GM23338 (cell line): ENCODE measurements around the gene IQSEC3. TPM values are rescaled to one million over a fixed set of nuclear protein-coding genes. Genes with fewer than 3 reads are reported as not detected.
A peak's percentile ranks its signal among the peaks of the same experiment; 100 is the strongest.

Experiments used
- ATAC-seq: fragments of 200-7000 bp; cut with Tn5 transposase; 3 replicates; pipeline ENCODE4 v1.9.1; 2020
- DNase-seq: peaks from one replicate; pipeline ENCODE4 v3.0.0-alpha.2; 2015; ENCODE audit warnings: low spot score
- H2AFZ ChIP-seq: fragments of 200-600 bp; sonication (generic); 2 replicates; pipeline ENCODE4 v1.8.0; 2016; ENCODE audit warnings: antibody characterized with exemption, mild to moderate bottlenecking, moderate library complexity
- H3F3A ChIP-seq: fragments of 200-600 bp; sonication (generic); replicated peaks from 2 replicates; pipeline ENCODE4 v1.8.0; 2017; ENCODE audit warnings: antibody characterized with exemption, mixed run types, low read depth
- H3K27ac ChIP-seq: fragments of 200-600 bp; sonication (generic); 2 replicates; pipeline ENCODE4 v1.6.1; 2016; ENCODE audit warnings: low read depth
- H3K27me3 ChIP-seq: fragments of 200-600 bp; sonication (generic); 2 replicates; pipeline ENCODE4 v1.8.0; 2016; ENCODE audit warnings: mild to moderate bottlenecking, mixed run types, moderate library complexity; ENCODE audit not compliant: insufficient read depth
- H3K36me3 ChIP-seq: fragments of 200-600 bp; sonication (generic); 2 replicates; pipeline ENCODE4 v1.8.0; 2016; ENCODE audit warnings: mild to moderate bottlenecking; ENCODE audit not compliant: insufficient read depth
- H3K4me1 ChIP-seq: fragments of 200-600 bp; sonication (generic); 2 replicates; pipeline ENCODE4 v1.8.0; 2016; ENCODE audit warnings: mild to moderate bottlenecking, moderate library complexity; ENCODE audit not compliant: insufficient read depth
- H3K4me2 ChIP-seq: fragments of 200-600 bp; sonication (generic); 2 replicates; pipeline ENCODE4 v1.7.1; 2017; ENCODE audit warnings: mixed run types
- H3K4me3 ChIP-seq: fragments of 200-600 bp; sonication (generic); 2 replicates; pipeline ENCODE4 v1.6.1; 2016; ENCODE audit warnings: mixed run types
- H3K79me2 ChIP-seq: fragments of 200-600 bp; sonication (generic); replicated peaks from 2 replicates; pipeline ENCODE4 v1.8.0; 2017; ENCODE audit warnings: mild to moderate bottlenecking; ENCODE audit not compliant: insufficient read depth
- H3K9me2 ChIP-seq: fragments of 200-600 bp; sonication (generic); 2 replicates; pipeline ENCODE4 v1.8.0; 2017; ENCODE audit not compliant: insufficient read depth
- H4K20me1 ChIP-seq: fragments of 200-600 bp; sonication (generic); replicated peaks from 2 replicates; pipeline ENCODE4 v1.8.0; 2017; ENCODE audit warnings: mild to moderate bottlenecking; ENCODE audit not compliant: insufficient read depth
- H3K27ac Mint-ChIP-seq: 2 replicates; pipeline ENCODE4 v1.8.0; 2020; ENCODE audit warnings: inconsistent platforms, mild to moderate bottlenecking, moderate library complexity, mixed read lengths
- H3K27me3 Mint-ChIP-seq: 3 replicates; pipeline ENCODE4 v1.8.0; 2022; ENCODE audit warnings: low read depth, mild to moderate bottlenecking, moderate library complexity, mixed read lengths, inconsistent platforms; ENCODE audit not compliant: insufficient read depth, poor library complexity
- H3K36me3 Mint-ChIP-seq: 3 replicates; pipeline ENCODE4 v1.8.0; 2021; ENCODE audit warnings: low read depth, mild to moderate bottlenecking, inconsistent platforms, moderate library complexity, mixed read lengths
- H3K4me1 Mint-ChIP-seq: 3 replicates; pipeline ENCODE4 v1.8.0; 2020; ENCODE audit warnings: mild to moderate bottlenecking, inconsistent platforms, mixed read lengths
- H3K4me3 Mint-ChIP-seq: 3 replicates; pipeline ENCODE4 v1.8.0; 2021; ENCODE audit warnings: moderate library complexity, mild to moderate bottlenecking, inconsistent platforms, mixed read lengths
- H3K9me3 Mint-ChIP-seq: 3 replicates; pipeline ENCODE4 v1.8.0; 2020; ENCODE audit warnings: moderate library complexity, mild to moderate bottlenecking, inconsistent platforms, mixed read lengths
- CREB1 ChIP-seq: fragments of 250-450 bp; sonication (Bioruptor Pico); IDR thresholded peaks from 2 replicates; pipeline ENCODE4 v1.5.0; 2020; ENCODE audit warnings: low read depth, mild to moderate bottlenecking, moderate library complexity
- EZH2 ChIP-seq: fragments of 200-600 bp; sonication (generic); IDR thresholded peaks from one replicate; pipeline ENCODE4 v1.8.0; 2017; ENCODE audit warnings: antibody characterized with exemption, mild to moderate bottlenecking, low read depth; ENCODE audit not compliant: unreplicated experiment
- EZH2phosphoT487 ChIP-seq: fragments of 200-600 bp; sonication (generic); IDR thresholded peaks from one replicate; pipeline ENCODE4 v1.8.1; 2018; ENCODE audit warnings: antibody characterized with exemption; ENCODE audit not compliant: unreplicated experiment
- JUNB ChIP-seq: IDR thresholded peaks from one replicate; pipeline ENCODE4 v1.6.1; 2016; ENCODE audit warnings: antibody characterized with exemption; ENCODE audit not compliant: unreplicated experiment
- NANOG ChIP-seq: IDR thresholded peaks from 2 replicates; pipeline ENCODE4 v1.6.1; 2016; ENCODE audit warnings: antibody characterized with exemption, borderline replicate concordance
- POLR2AphosphoS5 ChIP-seq: IDR thresholded peaks from 2 replicates; pipeline ENCODE4 v1.6.1; 2016; ENCODE audit warnings: antibody characterized with exemption, low read depth
- ZNF331 ChIP-seq: fragments of 250-450 bp; sonication (Bioruptor Pico); IDR thresholded peaks from 2 replicates; pipeline ENCODE4 v1.5.0; 2020; ENCODE audit warnings: low read depth, mild to moderate bottlenecking, moderate library complexity
- polyA plus RNA-seq: library from polyadenylated mRNA; unstranded; fragments of >200 nt; fragmentation: Nextera tagmentation; extraction: Ambion mirVana; gene quantifications from 2 replicates; pipeline ENCODE4 v1.2.1, GENCODE V29; 2016
- total RNA-seq: library from RNA; depleted of rRNA; stranded (reverse); fragments of >200 nt; shearing (Covaris generic); gene quantifications from 2 replicates; pipeline ENCODE4 v1.2.3, GENCODE V29; 2014
- TF ChIP-seq, protein P1 (sequence below): fragments of 250-450 bp; sonication (Bioruptor Pico); IDR thresholded peaks from 2 replicates; pipeline ENCODE4 v1.5.0; 2020; ENCODE audit warnings: mild to moderate bottlenecking, moderate library complexity
- TF ChIP-seq, protein P2 (sequence below): IDR thresholded peaks from 2 replicates; pipeline ENCODE4 v1.6.1; 2016; ENCODE audit warnings: antibody characterized with exemption
- TF ChIP-seq, protein P3 (sequence below): IDR thresholded peaks from one replicate; pipeline ENCODE4 v1.6.1; 2018; ENCODE audit warnings: antibody characterized with exemption; ENCODE audit not compliant: unreplicated experiment
- TF ChIP-seq, protein P4 (sequence below), 2 experiments: fragments of 200-600 bp in 1 of 2; sonication (generic) in 1 of 2; conservative IDR thresholded peaks; 2 replicates each; pipeline versions ENCODE4 v1.5.1 to v1.6.1; 2016 to 2017; ENCODE audit warnings: antibody characterized with exemption in 2 of 2, low read depth in 2 of 2, mild to moderate bottlenecking in 2 of 2, moderate library complexity in 1 of 2

IQSEC3 gene
- total and polyA plus RNA-seq, 2 experiments from 2014 or later, result 2.1 to 3.6 TPM

DNA sequence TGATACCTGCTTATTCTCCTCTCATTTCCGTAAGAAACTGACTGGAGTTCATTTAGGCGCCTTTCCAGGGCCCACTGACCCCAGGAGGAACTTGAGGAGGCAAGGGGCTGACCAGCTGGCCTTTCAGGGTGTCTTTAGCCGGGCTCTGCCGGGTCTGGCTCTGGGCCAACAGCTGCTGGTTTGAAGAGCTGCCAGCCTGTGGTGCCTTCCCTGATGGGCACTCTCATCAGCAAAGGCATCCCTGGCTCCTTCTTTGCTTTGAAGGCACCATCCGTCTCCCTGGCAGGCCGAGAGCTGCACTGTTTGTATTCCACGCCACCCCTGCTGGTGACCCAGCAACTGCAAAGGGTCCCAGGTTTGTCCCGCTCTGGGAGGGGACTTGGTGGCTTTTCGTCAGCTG, 42.0 kb downstream of the IQSEC3 start (continued):
- TF ChIP-seq, protein P1, sequence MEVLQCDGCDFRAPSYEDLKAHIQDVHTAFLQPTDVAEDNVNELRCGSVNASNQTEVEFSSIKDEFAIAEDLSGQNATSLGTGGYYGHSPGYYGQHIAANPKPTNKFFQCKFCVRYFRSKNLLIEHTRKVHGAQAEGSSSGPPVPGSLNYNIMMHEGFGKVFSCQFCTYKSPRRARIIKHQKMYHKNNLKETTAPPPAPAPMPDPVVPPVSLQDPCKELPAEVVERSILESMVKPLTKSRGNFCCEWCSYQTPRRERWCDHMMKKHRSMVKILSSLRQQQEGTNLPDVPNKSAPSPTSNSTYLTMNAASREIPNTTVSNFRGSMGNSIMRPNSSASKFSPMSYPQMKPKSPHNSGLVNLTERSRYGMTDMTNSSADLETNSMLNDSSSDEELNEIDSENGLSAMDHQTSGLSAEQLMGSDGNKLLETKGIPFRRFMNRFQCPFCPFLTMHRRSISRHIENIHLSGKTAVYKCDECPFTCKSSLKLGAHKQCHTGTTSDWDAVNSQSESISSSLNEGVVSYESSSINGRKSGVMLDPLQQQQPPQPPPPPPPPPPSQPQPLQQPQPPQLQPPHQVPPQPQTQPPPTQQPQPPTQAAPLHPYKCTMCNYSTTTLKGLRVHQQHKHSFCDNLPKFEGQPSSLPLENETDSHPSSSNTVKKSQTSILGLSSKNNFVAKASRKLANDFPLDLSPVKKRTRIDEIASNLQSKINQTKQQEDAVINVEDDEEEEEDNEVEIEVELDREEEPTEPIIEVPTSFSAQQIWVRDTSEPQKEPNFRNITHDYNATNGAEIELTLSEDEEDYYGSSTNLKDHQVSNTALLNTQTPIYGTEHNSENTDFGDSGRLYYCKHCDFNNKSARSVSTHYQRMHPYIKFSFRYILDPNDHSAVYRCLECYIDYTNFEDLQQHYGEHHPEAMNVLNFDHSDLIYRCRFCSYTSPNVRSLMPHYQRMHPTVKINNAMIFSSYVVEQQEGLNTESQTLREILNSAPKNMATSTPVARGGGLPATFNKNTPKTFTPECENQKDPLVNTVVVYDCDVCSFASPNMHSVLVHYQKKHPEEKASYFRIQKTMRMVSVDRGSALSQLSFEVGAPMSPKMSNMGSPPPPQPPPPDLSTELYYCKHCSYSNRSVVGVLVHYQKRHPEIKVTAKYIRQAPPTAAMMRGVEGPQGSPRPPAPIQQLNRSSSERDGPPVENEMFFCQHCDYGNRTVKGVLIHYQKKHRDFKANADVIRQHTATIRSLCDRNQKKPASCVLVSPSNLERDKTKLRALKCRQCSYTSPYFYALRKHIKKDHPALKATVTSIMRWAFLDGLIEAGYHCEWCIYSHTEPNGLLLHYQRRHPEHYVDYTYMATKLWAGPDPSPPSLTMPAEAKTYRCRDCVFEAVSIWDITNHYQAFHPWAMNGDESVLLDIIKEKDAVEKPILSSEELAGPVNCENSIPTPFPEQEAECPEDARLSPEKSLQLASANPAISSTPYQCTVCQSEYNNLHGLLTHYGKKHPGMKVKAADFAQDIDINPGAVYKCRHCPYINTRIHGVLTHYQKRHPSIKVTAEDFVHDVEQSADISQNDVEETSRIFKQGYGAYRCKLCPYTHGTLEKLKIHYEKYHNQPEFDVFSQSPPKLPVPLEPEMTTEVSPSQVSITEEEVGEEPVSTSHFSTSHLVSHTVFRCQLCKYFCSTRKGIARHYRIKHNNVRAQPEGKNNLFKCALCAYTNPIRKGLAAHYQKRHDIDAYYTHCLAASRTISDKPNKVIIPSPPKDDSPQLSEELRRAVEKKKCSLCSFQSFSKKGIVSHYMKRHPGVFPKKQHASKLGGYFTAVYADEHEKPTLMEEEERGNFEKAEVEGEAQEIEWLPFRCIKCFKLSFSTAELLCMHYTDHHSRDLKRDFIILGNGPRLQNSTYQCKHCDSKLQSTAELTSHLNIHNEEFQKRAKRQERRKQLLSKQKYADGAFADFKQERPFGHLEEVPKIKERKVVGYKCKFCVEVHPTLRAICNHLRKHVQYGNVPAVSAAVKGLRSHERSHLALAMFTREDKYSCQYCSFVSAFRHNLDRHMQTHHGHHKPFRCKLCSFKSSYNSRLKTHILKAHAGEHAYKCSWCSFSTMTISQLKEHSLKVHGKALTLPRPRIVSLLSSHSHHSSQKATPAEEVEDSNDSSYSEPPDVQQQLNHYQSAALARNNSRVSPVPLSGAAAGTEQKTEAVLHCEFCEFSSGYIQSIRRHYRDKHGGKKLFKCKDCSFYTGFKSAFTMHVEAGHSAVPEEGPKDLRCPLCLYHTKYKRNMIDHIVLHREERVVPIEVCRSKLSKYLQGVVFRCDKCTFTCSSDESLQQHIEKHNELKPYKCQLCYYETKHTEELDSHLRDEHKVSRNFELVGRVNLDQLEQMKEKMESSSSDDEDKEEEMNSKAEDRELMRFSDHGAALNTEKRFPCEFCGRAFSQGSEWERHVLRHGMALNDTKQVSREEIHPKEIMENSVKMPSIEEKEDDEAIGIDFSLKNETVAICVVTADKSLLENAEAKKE (CRISPR knock-in tag), result no peak

DNA sequence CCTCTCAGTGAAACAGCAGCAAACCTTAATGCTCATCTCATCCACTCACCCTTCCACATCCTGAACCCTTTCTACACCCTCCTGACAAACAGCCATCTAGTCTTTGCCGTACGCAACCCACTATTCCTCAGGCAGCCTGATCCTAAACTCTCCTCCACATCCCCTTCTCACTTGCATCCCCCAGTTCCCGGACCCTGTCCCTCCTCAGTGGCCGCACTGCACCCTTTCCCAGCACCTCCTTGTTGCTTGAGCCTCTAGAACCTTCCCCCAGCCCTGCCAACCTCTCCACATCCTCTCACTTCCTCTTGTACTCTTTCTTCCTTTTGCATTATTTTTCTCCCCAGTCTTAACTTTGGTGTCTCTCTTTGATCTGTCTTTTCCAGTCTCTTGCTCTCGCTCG, 42.9 kb downstream of the IQSEC3 start:
- ATAC-seq, result no peak
- Histone ChIP-seq H2AFZ (peak overlapping the region; percentile 73), H3K4me3 (peak overlapping the region; percentile 14; the same call in 1 of the 2 replicates), H3K79me2 (no peaks in the 10 kb centered on the region), H3K4me2 (peak overlapping the region; percentile 72), H3K27me3 (0 out of 2 replicates have a peak, but pooled peaks cover under 1% of the 10 kb centered on the region), H3K36me3 (no peaks in the 10 kb centered on the region), H4K20me1 (no peaks in the 10 kb centered on the region), H3K27ac (peak overlapping the region; percentile 91), H3F3A (peaks cover 12% of the 10 kb centered on the region; the same call in 1 of the 2 replicates), H3K4me1 (peaks cover 46% of the 10 kb centered on the region), H3K9me2 (no peaks in the 10 kb centered on the region)
- Mint-ChIP-seq H3K4me3 (no peak overlapping the region; the same call in 2 of the 3 replicates), H3K27ac (peak overlapping the region; percentile 66), H3K36me3 (no peaks in the 10 kb centered on the region), H3K27me3 (peaks cover 10% of the 10 kb centered on the region), H3K4me1 (peaks cover 60% of the 10 kb centered on the region), H3K9me3 (no peaks in the 10 kb centered on the region)
- no peak for DNase-seq
- TF ChIP-seq EZH2 (no peak), JUNB (no peak), CREB1 (CRISPR knock-in tag) (no peak), NANOG (no peak), EZH2phosphoT487 (no peak), POLR2AphosphoS5 (no peak), ZNF331 (no peak)
- TF ChIP-seq, protein P2, sequence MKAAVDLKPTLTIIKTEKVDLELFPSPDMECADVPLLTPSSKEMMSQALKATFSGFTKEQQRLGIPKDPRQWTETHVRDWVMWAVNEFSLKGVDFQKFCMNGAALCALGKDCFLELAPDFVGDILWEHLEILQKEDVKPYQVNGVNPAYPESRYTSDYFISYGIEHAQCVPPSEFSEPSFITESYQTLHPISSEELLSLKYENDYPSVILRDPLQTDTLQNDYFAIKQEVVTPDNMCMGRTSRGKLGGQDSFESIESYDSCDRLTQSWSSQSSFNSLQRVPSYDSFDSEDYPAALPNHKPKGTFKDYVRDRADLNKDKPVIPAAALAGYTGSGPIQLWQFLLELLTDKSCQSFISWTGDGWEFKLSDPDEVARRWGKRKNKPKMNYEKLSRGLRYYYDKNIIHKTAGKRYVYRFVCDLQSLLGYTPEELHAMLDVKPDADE, result no peak
- TF ChIP-seq, protein P3, sequence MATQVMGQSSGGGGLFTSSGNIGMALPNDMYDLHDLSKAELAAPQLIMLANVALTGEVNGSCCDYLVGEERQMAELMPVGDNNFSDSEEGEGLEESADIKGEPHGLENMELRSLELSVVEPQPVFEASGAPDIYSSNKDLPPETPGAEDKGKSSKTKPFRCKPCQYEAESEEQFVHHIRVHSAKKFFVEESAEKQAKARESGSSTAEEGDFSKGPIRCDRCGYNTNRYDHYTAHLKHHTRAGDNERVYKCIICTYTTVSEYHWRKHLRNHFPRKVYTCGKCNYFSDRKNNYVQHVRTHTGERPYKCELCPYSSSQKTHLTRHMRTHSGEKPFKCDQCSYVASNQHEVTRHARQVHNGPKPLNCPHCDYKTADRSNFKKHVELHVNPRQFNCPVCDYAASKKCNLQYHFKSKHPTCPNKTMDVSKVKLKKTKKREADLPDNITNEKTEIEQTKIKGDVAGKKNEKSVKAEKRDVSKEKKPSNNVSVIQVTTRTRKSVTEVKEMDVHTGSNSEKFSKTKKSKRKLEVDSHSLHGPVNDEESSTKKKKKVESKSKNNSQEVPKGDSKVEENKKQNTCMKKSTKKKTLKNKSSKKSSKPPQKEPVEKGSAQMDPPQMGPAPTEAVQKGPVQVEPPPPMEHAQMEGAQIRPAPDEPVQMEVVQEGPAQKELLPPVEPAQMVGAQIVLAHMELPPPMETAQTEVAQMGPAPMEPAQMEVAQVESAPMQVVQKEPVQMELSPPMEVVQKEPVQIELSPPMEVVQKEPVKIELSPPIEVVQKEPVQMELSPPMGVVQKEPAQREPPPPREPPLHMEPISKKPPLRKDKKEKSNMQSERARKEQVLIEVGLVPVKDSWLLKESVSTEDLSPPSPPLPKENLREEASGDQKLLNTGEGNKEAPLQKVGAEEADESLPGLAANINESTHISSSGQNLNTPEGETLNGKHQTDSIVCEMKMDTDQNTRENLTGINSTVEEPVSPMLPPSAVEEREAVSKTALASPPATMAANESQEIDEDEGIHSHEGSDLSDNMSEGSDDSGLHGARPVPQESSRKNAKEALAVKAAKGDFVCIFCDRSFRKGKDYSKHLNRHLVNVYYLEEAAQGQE, result no peak
- TF ChIP-seq, protein P4, sequence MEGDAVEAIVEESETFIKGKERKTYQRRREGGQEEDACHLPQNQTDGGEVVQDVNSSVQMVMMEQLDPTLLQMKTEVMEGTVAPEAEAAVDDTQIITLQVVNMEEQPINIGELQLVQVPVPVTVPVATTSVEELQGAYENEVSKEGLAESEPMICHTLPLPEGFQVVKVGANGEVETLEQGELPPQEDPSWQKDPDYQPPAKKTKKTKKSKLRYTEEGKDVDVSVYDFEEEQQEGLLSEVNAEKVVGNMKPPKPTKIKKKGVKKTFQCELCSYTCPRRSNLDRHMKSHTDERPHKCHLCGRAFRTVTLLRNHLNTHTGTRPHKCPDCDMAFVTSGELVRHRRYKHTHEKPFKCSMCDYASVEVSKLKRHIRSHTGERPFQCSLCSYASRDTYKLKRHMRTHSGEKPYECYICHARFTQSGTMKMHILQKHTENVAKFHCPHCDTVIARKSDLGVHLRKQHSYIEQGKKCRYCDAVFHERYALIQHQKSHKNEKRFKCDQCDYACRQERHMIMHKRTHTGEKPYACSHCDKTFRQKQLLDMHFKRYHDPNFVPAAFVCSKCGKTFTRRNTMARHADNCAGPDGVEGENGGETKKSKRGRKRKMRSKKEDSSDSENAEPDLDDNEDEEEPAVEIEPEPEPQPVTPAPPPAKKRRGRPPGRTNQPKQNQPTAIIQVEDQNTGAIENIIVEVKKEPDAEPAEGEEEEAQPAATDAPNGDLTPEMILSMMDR (conservative IDR thresholded peaks at IDR 0.05; ENCODE audit: low read depth in 2 of 2), result no peak; a peak in 1 of 4 replicates
